BE2C (cell line): ENCODE results near the gene ITPK1.

Experiments
- DNase-seq: peaks from one replicate; pipeline ENCODE4 v3.0.0-alpha.2; 2020
- H3K27me3 ChIP-seq: fragments of 250-450 bp; sonication (Bioruptor Pico); 2 replicates; pipeline ENCODE4 v1.5.1; 2020; ENCODE audit warnings: mild to moderate bottlenecking
- H3K36me3 ChIP-seq: fragments of 250-450 bp; sonication (Bioruptor Pico); 2 replicates; pipeline ENCODE4 v1.5.1; 2020; ENCODE audit warnings: mild to moderate bottlenecking
- H3K4me1 ChIP-seq: fragments of 250-450 bp; sonication (Bioruptor Pico); 2 replicates; pipeline ENCODE4 v1.5.1; 2020
- H3K4me3 ChIP-seq: 2 replicates; pipeline ENCODE4 v1.5.1; 2011; ENCODE audit warnings: low read depth, low read length
- H3K9me3 ChIP-seq: fragments of 250-450 bp; sonication (Bioruptor Pico); 2 replicates; pipeline ENCODE4 v1.5.1; 2020
- TF ChIP-seq, protein P1 (sequence below): IDR thresholded peaks from 2 replicates; pipeline ENCODE4 v1.5.1; 2012; ENCODE audit warnings: mild to moderate bottlenecking, low read depth, low read length

The ITPK1 gene

GRCh38 chr14:92984082-92984788, 131.5 kb downstream of the ITPK1 start:
- no peaks in the 10 kb centered on the region for H3K27me3 ChIP-seq
- TF ChIP-seq, protein P1, sequence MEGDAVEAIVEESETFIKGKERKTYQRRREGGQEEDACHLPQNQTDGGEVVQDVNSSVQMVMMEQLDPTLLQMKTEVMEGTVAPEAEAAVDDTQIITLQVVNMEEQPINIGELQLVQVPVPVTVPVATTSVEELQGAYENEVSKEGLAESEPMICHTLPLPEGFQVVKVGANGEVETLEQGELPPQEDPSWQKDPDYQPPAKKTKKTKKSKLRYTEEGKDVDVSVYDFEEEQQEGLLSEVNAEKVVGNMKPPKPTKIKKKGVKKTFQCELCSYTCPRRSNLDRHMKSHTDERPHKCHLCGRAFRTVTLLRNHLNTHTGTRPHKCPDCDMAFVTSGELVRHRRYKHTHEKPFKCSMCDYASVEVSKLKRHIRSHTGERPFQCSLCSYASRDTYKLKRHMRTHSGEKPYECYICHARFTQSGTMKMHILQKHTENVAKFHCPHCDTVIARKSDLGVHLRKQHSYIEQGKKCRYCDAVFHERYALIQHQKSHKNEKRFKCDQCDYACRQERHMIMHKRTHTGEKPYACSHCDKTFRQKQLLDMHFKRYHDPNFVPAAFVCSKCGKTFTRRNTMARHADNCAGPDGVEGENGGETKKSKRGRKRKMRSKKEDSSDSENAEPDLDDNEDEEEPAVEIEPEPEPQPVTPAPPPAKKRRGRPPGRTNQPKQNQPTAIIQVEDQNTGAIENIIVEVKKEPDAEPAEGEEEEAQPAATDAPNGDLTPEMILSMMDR, result no peak
- no peak for DNase-seq
- H3K4me1 ChIP-seq, result peaks cover 30% of the 10 kb centered on the region
- H3K4me3 ChIP-seq, result no peak overlapping the region
- no peaks in the 10 kb centered on the region; the same call in 1 of the 2 replicates for H3K9me3 ChIP-seq
- H3K36me3 ChIP-seq, result 0 out of 2 replicates have a peak, but pooled peaks cover 6% of the 10 kb centered on the region

- H3K27me3 ChIP-seq, result no peaks in the 10 kb centered on the region
- peaks cover 17% of the 10 kb centered on the region for H3K4me1 ChIP-seq
- DNase-seq, result no peak
- peaks cover 12% of the 10 kb centered on the region for H3K36me3 ChIP-seq
- TF ChIP-seq, protein P1, result no peak
- no peak overlapping the region for H3K4me3 ChIP-seq
- H3K9me3 ChIP-seq, result peaks cover 5% of the 10 kb centered on the region; the same call in 1 of the 2 replicates
These were observed 132.8 kb downstream of the ITPK1 start for GRCh38 chr14:92982956-92983355.

DNA sequence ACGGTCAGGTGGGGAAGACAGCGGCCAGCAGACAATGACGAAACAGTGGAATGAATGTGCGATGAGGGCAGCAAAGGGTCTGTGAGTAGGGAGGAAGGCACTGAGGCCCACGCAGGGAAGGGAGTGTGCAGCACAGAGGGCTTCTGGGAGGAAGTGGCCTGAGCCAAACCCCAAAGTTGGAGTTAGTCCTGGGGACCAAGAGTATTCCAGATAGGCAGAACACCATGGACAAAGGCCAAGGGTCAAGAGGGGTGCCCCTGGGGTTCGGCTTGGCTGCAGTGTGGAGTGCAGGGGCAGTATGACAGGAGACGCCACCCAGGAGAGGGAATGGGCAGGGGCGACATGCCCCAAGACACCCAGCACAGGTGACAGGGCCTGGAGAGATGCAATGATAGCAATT, 134.0 kb downstream of the ITPK1 start:
- no peaks in the 10 kb centered on the region for H3K27me3 ChIP-seq
- TF ChIP-seq, protein P1, result no peak
- DNase-seq, result no peak
- H3K9me3 ChIP-seq, result peaks cover 5% of the 10 kb centered on the region; the same call in 1 of the 2 replicates
- peaks cover 7% of the 10 kb centered on the region for H3K4me1 ChIP-seq
- no peak overlapping the region for H3K4me3 ChIP-seq
- peaks cover 12% of the 10 kb centered on the region for H3K36me3 ChIP-seq

DNA sequence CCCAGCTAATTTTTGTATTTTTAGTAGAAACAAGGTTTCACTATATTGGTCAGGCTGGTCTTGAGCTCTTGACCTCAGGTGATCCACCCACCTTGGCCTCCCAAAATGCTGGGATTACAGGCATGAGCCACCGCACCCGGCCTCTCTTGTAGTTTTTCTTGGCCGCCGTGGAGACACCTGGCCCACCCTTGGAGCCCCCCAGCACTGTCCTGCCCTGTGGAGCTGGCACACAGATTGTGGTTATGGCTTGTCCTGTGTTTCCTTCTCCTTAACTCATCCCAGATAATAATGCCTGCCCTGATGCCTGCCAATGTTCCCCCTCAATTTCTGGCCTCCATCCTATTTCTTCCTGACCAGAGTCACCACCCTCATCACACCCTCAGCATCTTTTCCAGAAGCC, 134.9 kb downstream of the ITPK1 start:
- Histone ChIP-seq H3K9me3 (peaks cover 5% of the 10 kb centered on the region; the same call in 1 of the 2 replicates), H3K27me3 (no peaks in the 10 kb centered on the region), H3K36me3 (peaks cover 16% of the 10 kb centered on the region), H3K4me1 (no peaks in the 10 kb centered on the region), H3K4me3 (no peak overlapping the region)
- TF ChIP-seq, protein P1, result no peak
- DNase-seq, result no peak

DNA sequence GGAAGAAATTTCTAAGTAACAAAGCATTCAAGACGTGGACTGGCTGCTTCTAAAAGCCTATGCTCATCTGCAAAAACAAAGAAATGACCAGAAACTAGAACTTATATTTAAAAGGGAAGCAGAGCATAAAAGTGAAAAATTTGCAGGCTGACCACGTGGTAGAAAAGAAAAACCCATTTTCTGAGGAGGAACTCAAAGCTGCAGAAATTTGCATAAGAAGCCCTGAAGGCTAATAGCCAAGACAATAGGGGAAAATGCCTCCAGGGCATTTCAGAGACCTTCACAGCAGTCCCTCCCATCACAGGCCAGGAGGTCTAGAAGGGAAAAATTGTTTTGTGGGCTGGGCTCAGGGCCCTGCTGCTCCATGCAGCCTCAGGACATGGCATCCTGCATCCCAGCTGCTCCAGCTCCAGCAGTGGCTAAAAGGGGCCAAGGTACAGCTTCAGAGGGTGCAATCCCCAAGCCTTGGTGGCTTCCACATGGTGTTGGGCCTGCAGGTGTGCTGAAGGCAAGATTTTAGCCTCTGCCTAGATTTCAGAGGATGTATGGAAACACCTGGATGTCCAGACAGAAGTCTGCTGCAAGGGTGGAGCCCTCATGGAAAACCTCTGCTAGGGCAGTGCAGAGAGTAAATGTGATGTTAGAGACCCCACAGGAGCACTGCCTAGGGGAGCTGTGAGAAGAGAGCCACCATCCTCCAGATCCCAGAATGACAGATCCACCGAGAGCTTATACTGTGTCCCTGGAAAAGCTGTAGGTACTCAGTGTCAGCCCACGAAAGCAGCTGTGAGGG, 137.3 kb downstream of the ITPK1 start:
- no peak for DNase-seq
- TF ChIP-seq, protein P1, result no peak
- H3K4me1 ChIP-seq, result peaks cover 14% of the 10 kb centered on the region
- H3K4me3 ChIP-seq, result no peak overlapping the region
- peaks cover 16% of the 10 kb centered on the region for H3K36me3 ChIP-seq
- H3K9me3 ChIP-seq, result peaks cover 5% of the 10 kb centered on the region; the same call in 1 of the 2 replicates
- H3K27me3 ChIP-seq, result no peaks in the 10 kb centered on the region

DNA sequence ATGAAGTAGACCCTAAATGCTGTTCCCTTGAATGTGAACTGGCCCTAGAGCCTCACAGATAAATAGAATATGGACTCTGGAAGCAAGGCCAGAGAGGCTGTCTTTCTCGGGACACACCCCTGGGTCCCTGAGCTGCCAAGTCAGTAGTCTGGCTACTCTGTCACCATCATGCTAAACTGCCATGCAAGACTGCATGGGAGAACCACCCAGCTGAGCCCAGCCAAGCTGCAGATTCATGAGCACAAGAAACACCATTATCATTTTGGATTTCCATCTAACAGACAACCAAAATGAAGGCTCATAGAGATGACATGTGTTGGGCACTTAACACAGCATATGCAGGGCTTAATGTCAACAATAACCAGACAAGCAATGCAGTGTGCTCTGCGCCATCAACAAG, 139.5 kb downstream of the ITPK1 start:
- Histone ChIP-seq H3K4me3 (no peak overlapping the region), H3K9me3 (peaks cover 5% of the 10 kb centered on the region; the same call in 1 of the 2 replicates), H3K27me3 (no peaks in the 10 kb centered on the region), H3K36me3 (peaks cover 11% of the 10 kb centered on the region), H3K4me1 (peaks cover 22% of the 10 kb centered on the region)
- DNase-seq, result no peak
- TF ChIP-seq, protein P1, result no peak
